KOPT-K1 (cell line): ENCODE data around the gene ANGPTL2.

Source experiments
- H3K27ac ChIP-seq: fragments of 200-600 bp; sonication (generic); 2 replicates; pipeline ENCODE4 v1.5.1; 2016; ENCODE audit warnings: antibody characterized with exemption, mild to moderate bottlenecking, low read depth, low read length; ENCODE audit not compliant: poor library complexity, severe bottlenecking
- H3K36me3 ChIP-seq: fragments of 200-600 bp; sonication (generic); 2 replicates; pipeline ENCODE4 v1.5.1; 2017; ENCODE audit warnings: antibody characterized with exemption, mild to moderate bottlenecking, low read length, moderate library complexity; ENCODE audit not compliant: insufficient read depth
- H3K9me3 ChIP-seq: fragments of 200-600 bp; sonication (generic); 2 replicates; pipeline ENCODE4 v1.5.1; 2017; ENCODE audit warnings: antibody characterized with exemption, low read length, mild to moderate bottlenecking; ENCODE audit not compliant: insufficient read depth, poor library complexity, severe bottlenecking

Gene ANGPTL2

DNA sequence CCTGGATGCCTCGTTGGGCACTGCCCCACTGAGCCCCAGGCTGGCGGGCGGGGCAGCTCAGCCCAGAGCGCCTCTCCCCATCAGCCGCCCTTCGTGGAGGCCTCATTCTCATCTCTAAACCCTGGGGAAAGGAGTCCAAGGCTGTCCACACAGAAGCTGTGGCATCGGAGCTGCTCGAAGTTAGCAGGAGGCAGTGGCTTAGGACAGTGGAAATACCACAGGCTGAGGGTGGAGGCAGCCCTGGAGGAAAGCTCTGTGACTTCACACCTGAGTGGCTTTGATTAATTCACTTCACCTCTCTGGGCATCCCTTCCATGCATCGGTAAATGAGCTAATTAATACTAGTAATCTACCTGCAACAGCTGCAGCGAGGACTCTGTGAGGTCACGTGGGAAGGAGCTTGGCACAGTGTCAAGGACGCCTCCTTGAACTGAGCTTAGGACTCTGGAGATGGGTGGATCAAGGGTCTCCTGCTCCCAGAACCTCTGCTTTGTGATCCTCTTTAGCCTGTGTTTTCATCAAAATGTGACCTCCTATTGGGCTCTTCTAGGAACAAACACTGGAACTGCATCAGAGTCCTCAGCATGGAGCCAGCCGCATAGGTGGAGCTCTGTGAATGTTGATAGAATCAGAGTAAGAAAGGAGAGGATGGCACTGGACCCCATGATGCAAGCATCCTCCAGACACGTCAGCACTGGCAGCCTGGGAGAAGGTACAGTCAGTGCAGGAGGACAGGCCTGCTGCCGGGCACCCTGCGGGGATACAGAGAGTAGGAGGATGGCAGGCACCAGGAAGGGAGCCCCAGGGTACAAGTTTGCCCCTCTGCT lies 842 bp upstream of the ANGPTL2 start:
- Histone ChIP-seq H3K36me3 (no peaks in the 10 kb centered on the region), H3K9me3 (no peaks in the 10 kb centered on the region), H3K27ac (no peak overlapping the region)

DNA sequence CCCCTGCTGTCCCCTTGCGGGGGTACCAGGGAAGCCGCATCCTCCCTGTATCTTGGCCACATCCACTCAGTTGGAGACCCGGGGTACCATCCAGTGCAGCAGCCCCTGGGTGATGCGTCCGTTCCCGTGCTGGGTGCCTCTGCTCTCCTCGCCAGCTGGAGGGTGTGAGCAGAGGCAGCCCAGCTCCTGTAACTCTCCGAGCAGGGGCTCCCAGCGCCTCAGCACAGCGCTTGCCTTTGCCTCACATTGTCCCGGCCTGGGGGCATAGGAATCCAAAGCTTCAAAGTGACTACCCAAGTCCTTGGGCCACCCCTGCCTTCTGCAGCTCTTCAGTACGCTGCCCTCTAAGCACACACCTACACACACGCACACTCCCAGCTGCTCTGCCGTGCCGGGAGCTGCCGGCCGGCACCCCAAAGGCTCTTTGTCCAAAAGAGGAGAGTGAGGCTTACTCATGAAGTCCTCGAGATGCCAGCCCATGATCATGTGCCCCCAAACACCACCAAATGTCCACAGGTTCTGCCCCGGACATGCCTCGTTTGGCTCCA lies 733 bp downstream of the ANGPTL2 start:
- no peak overlapping the region for H3K27ac ChIP-seq
- H3K36me3 ChIP-seq: no peaks in the 10 kb centered on the region
- no peaks in the 10 kb centered on the region for H3K9me3 ChIP-seq

DNA sequence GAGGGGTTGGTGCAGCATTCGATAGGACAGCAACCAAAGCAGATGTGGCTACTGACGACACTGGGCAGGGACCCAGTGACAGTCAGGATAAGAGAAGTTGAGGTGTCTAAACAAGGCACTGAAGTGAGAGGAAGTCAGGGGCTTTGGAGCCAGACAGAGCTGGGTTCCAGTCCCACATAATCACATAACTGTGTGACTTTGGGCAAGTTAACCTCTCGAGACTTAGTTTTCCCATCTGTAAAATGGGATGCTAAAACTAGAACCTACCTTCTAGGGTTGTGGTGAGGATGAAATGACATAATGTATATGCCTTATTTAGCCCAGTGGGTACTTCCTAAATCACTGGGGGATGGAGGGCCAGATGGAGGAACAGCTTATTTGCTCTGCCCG lies 3.1 kb downstream of the ANGPTL2 start:
- Histone ChIP-seq H3K36me3 (no peaks in the 10 kb centered on the region), H3K9me3 (no peaks in the 10 kb centered on the region), H3K27ac (peak overlapping the region; percentile 39)

DNA sequence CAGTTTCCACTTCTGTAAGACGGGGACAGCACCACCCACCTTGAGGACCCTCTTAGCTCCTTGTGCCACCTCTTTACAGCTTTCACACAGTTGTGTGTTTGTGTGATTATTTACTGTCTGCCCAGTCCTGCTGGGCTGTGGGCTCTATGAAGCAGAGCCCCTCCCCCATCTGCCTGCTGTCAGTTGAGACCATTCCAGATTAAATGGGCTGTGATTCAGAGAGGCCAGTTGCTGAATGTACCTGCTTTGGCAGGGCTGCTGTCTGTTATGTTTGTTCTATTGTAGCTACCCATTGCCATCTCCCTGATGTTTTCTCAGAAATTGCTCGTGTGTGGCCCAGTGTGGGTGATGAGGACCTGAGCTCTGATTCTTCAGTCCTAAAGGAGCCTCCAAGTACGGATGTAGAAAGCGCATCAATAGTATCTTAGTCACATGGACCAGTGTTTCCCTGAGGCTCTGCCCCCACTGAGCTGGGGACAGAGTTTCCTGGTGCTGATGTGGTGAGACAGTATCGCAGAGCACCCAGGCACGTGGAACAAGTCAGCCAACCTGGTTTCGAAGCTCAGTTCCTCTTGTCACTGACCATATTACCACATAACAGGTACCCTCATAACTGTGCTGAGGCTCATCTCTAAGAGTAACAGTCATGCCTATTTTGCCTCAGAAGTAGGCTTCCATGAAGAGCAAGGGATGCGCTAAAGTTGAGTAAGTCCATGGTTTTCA lies 3.7 kb downstream of the ANGPTL2 start:
- Histone ChIP-seq H3K9me3 (no peaks in the 10 kb centered on the region), H3K27ac (peak overlapping the region; percentile 39), H3K36me3 (no peaks in the 10 kb centered on the region)

DNA sequence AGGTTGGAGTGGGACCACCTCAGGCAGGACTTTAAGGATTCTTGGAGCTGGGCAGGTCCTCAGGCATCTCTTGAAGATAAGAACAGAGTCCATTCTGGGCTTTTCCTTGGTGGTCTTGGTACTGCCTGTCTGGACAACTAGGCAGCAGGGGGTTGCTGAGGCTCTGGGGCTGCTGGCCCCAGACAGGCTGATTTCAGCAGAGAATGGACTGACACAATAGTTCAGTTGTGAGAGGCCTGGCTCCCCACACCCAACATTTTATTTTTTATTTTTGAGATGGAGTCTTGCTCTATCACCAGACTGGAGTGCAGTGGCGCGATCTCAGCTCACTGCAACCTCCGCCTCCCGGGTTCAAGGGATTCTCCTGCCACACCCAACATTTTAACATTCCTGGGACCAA lies 4.6 kb downstream of the ANGPTL2 start:
- Histone ChIP-seq H3K27ac (peak overlapping the region; percentile 76), H3K36me3 (no peaks in the 10 kb centered on the region)

DNA sequence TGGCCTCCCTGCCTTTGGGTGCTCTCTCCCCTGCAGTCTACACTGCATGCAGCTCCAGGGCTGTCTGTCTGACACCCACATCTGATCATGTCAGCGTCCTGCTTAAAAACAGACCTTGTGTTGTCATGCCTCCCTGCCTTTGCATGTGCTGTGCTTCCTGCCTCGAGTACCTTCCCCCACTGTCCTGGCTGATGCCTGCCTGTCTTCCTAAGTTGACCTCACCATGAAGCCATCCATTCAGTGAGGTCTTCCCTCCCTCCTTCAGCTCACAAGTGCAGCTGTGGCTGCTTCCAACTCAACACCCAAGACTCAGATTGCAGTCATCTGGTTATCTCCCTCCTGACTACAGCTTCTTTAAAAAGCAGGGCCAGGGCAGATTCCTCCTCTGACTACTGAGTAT lies 5.5 kb downstream of the ANGPTL2 start:
- Histone ChIP-seq H3K27ac (peak overlapping the region; percentile 76), H3K36me3 (no peaks in the 10 kb centered on the region), H3K9me3 (no peaks in the 10 kb centered on the region)

More for the DNA sequence above, 4.6 kb downstream of the ANGPTL2 start:
- H3K9me3 ChIP-seq: no peaks in the 10 kb centered on the region

DNA sequence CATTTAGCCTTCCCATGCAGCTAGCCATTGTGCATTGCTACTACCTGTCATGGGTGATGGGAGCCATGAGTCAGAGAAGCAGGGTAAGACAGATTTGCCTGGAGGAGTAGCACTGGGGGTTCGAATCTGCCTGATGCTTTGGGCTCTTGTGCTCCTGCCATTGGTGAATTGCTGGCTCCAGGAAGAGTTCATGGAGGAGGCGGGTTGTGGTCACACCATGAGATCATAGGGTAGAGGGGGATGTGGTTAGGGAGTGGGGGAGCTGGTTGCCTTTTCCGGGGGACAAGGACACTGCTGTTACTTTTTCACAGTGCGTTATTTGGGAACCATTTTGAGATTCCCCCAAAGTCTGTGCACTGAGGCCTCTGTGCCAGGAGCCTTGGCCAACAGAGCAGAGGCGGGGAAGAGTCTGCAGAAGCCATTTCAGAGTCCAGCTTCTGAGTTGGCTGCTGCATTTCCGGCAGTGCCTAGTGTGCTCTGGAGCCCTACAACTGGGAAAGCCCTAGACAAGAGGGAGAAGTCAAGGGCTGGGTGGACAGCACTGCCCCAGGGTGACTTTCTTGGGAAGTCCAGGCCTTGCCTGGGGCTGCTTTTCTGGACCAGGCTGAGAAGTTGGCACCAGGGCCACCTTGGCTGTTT lies 6.2 kb downstream of the ANGPTL2 start:
- Histone ChIP-seq H3K9me3 (no peaks in the 10 kb centered on the region), H3K36me3 (no peaks in the 10 kb centered on the region), H3K27ac (peak overlapping the region; percentile 76)

DNA sequence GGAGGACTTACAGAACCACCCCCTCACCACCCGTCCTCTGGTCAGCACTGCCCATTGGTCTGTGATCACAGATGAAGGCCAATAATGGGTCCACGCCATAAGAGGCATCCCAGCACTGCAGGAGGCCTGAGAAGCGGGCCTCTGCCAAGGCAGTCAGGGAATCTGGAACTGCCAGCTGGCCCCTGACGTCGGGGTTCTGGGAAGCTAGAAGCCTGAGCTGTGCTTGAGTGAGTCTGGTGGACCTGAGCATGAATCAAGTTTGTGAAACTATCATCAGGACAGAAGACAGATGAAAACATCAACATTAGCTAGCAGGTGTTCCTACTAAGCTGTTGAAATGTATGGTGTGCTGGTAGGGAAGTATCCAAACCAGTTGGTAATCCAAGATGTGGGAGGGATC lies 7.8 kb downstream of the ANGPTL2 start:
- H3K27ac ChIP-seq: no peak overlapping the region
- H3K9me3 ChIP-seq: no peaks in the 10 kb centered on the region
- no peaks in the 10 kb centered on the region for H3K36me3 ChIP-seq

DNA sequence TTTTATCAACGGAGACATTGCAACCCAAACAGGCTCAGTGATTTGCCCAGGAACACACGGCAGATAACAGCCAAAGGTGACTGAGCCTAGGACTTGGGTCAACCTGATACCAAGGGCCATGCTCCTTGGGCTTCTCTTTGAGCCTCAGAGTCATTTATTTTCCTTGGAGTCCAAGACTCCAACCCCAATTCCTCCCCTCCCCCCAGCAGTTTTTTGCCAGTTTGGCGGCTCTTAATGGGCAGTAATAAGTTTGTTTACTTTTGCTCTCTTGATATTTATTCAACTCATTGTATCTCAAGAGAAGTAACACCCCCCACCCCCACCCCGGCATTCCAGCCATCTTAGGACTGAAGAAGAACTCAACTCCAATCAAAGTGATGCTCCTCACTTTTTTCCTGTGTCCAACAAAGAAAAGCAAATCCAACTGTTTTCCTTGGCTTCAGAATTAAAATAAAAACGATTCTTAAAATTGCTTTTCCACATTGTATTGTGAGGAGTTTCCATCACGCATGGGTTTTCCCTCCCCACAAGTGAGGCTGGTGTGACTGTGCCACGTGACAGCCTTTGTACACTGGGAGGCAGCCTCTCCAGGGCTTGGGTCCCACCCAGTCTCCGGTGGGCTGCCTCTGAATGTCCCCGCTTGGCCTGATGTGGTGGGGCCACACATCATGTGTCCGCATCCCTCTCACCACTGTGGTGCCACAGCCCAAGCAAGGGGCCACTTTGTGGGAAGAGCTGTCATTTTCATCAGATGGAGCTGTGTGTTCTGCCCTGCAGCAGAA lies 9.1 kb downstream of the ANGPTL2 start:
- Histone ChIP-seq H3K9me3 (no peaks in the 10 kb centered on the region), H3K27ac (no peak overlapping the region), H3K36me3 (no peaks in the 10 kb centered on the region)

DNA sequence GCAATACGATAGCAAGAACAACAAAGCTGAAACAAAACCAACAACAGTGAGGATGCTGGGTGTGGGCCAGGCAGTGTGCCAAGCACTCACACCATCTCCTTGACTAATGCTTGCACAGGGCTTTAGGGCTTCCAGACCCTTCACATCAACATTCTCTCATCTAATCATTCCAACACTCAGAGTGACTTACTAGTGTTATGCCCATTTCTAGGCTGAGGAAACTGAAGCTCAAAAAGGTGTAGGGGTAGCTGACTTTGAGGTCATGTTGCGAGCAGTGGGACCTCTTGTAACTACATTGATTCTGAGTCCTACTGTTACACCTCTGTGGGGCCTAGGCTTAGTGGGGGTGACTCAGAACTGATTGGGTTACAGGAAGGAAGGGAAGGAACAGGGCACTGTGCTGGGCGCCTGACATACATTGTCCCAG lies 9.7 kb downstream of the ANGPTL2 start:
- no peak overlapping the region for H3K27ac ChIP-seq

DNA sequence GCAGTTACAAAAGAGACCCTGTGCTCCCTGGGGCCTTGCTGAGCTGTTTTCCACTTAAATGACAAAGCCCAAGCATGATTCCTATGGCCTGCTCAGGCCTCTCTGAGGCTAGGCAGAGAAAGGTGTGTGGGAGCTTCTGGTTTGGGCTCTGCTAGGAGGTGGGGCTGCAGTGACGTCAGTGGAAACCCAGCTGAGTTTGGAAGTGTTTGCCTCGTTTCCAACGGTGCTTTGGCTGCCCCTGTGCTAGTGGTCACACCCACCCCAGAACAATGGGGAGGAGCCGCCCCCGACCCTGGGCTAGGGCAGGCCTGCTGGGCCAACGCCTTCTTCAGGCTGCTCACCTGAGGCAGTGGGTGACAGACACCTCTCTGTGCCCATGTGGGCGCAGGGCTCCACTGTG lies 10.4 kb downstream of the ANGPTL2 start:
- Histone ChIP-seq H3K9me3 (no peaks in the 10 kb centered on the region), H3K36me3 (no peaks in the 10 kb centered on the region), H3K27ac (no peak overlapping the region)

More for the DNA sequence above, 9.7 kb downstream of the ANGPTL2 start:
- H3K36me3 ChIP-seq: no peaks in the 10 kb centered on the region
- no peaks in the 10 kb centered on the region for H3K9me3 ChIP-seq

DNA sequence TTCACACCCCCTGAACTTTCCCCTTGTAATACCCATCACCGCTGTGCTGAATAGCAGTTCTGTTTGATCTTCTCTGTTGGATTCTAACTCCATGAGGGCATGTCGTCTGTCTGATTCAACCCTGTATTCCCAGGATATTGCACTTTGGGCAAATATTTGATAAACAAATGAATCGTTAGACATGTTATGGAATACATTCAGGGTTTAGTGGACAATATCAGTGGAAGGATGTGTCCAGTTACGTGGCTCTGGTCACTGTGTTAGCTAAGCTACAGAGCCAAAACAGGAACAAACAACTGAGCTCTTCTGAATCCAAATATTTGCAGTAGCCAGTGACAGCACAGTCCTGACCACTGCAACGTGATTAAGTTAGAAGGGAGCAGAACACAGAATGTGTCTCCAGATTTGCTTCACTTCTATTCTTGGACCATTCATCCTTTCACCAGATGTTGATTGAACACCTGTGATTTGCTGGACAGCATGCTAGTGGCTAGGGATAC lies 13.2 kb downstream of the ANGPTL2 start:
- no peak overlapping the region for H3K27ac ChIP-seq
- no peaks in the 10 kb centered on the region for H3K9me3 ChIP-seq
- no peaks in the 10 kb centered on the region for H3K36me3 ChIP-seq

DNA sequence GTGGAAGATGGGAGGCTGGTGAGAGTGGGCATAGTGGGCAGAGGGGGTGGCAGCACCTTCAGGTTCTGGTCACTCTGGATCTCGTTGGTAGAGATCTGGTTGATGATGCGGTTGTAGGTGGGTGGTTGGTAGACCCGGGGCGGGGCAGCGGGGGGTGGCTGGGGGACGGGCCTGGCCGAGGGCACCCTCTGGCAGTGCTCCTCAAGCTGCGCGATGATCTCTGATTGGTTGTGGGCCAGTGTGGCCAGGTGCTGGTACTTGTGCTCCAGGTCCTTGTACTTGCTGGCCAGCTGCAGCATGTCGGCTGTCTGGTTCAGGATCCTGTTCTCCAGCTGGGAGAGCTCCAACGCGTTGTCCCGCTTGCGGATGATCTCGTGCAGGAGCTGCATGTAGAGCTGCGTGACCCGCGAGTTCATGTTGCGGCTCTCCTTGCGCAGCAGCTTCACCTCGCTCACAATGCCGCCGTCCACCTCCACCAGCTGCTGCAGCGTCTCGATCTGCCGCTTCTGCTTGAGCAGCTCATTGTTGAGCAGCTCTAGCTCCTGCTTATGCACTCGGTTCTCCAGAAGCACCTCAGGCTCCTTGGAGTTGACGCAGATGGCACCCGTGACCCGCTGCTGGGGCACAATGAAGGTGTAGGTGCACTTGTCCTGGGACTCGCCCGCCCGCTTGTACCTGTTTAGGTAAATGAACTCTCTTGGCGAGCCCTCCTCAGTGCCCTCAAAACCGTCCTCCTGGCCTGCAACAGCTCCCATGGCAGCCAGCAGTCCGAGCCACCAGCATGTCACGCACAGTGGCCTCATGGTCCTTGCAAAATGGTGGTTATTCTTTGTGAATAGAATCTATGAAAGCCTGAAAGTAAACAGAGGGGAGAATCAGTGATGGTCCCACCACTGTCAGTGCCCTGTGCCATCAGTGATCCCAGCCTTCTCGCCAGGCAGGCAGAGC lies 14.2 kb downstream of the ANGPTL2 start:
- H3K9me3 ChIP-seq: no peaks in the 10 kb centered on the region
- no peaks in the 10 kb centered on the region for H3K36me3 ChIP-seq
- H3K27ac ChIP-seq: no peak overlapping the region
